Measurements from ENCODE around the gene PLCE1. TPM values are rescaled to one million over a fixed set of nuclear protein-coding genes. Genes with fewer than 3 reads are reported as not detected.

The PLCE1 gene
- total RNA-seq, 2 donors from 2014 or later = 3.9 to 5.3 TPM

DNA sequence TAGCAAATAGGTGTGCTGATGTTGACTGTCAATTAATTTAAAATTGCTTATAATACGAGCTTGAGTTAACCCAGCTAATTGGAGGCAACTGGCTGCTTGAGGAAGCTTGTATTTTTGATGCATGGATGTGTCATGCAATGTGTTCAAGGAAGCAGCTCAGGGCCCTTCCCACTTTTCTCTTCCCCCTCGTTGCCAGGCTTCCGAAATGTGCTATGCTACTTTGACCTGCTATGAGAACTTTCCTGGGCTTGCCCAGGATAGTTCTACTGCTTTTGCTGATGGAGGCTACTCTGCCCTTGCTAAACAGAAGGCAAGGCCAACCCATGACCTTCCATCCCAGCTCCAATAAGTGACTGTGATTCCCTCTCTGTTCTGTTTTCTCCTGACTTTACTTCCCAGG lies 24.4 kb downstream of the PLCE1 start:
- WGBS, 2 donors = 78 to 79% methylated on average over 3 of the region's 3 CpGs
- ATAC-seq = no peak
- TF ChIP-seq, protein P1, sequence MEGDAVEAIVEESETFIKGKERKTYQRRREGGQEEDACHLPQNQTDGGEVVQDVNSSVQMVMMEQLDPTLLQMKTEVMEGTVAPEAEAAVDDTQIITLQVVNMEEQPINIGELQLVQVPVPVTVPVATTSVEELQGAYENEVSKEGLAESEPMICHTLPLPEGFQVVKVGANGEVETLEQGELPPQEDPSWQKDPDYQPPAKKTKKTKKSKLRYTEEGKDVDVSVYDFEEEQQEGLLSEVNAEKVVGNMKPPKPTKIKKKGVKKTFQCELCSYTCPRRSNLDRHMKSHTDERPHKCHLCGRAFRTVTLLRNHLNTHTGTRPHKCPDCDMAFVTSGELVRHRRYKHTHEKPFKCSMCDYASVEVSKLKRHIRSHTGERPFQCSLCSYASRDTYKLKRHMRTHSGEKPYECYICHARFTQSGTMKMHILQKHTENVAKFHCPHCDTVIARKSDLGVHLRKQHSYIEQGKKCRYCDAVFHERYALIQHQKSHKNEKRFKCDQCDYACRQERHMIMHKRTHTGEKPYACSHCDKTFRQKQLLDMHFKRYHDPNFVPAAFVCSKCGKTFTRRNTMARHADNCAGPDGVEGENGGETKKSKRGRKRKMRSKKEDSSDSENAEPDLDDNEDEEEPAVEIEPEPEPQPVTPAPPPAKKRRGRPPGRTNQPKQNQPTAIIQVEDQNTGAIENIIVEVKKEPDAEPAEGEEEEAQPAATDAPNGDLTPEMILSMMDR (IDR thresholded peaks at IDR 0.05) = no peak
- TF ChIP-seq POLR2A (IDR thresholded peaks at IDR 0.05) = no peak
- DNase-seq = no peak
- Histone ChIP-seq H3K36me3 (replicated peaks in 1 of 2; ENCODE audit: insufficient read depth in 1 of 2, low read depth in 2 of 2) (no peaks in the 10 kb centered on the region), H3K27ac (no peak overlapping the region), H3K27me3 (no peaks in the 10 kb centered on the region), H3K4me1 (no peaks in the 10 kb centered on the region), H3K9me3 (no peaks in the 10 kb centered on the region), H3K4me3 (no peak overlapping the region)
- intact Hi-C loops (cut with DNase I) = no loop called here

GRCh38 chr10:94023906-94024305 lies 30.2 kb downstream of the PLCE1 start:
- Histone ChIP-seq H3K27me3 (no peaks in the 10 kb centered on the region), H3K4me3 (no peak overlapping the region), H3K4me1 (no peaks in the 10 kb centered on the region), H3K36me3 (replicated peaks in 1 of 2; ENCODE audit: insufficient read depth in 1 of 2, low read depth in 2 of 2) (no peaks in the 10 kb centered on the region), H3K9me3 (no peaks in the 10 kb centered on the region), H3K27ac (no peak overlapping the region)
- intact Hi-C loops (cut with DNase I) = no loop called here
- DNase-seq = no peak
- ATAC-seq = no peak
- WGBS, 2 donors = 52 to 61% methylated on average over 3 of the region's 3 CpGs
- TF ChIP-seq, protein P1 (IDR thresholded peaks at IDR 0.05) = no peak
- no peak for TF ChIP-seq POLR2A (IDR thresholded peaks at IDR 0.05)

DNA sequence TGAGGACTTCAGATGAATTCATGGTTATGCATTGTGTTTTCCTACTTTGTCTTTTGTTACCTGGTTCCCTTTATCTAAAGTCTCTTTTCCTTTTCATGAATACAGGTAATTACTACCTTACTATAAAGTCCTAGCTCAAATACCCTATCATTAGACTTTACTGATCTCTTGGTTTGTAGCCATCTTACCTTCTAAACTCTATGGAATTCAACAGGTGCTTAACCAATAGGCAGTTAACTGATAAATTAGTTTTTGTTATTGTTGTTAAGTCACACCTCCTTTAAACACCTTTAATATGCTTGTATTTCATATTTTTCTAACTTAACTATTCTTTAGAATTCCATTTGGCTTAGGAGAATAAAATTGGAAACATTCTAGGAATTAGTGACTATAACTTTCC lies 30.7 kb downstream of the PLCE1 start:
- H3K27me3 ChIP-seq = no peaks in the 10 kb centered on the region
- intact Hi-C loops (cut with DNase I) = no loop called here
- no peak for TF ChIP-seq POLR2A (IDR thresholded peaks at IDR 0.05)
- TF ChIP-seq, protein P1 (IDR thresholded peaks at IDR 0.05) = no peak
- H3K4me1 ChIP-seq = no peaks in the 10 kb centered on the region
- no peaks in the 10 kb centered on the region for H3K36me3 ChIP-seq (replicated peaks in 1 of 2; ENCODE audit: insufficient read depth in 1 of 2, low read depth in 2 of 2)
- H3K9me3 ChIP-seq = peaks cover 0 to 2% (median 0%) of the 10 kb centered on the region in 3 donors
- H3K4me3 ChIP-seq = no peak overlapping the region
- H3K27ac ChIP-seq = no peak overlapping the region
- DNase-seq = no peak
- ATAC-seq = no peak

GRCh38 chr10:94025806-94026205 lies 32.1 kb downstream of the PLCE1 start:
- Histone ChIP-seq H3K36me3 (replicated peaks in 1 of 2; ENCODE audit: insufficient read depth in 1 of 2, low read depth in 2 of 2) (no peaks in the 10 kb centered on the region), H3K27me3 (no peaks in the 10 kb centered on the region), H3K4me3 (no peak overlapping the region), H3K4me1 (no peaks in the 10 kb centered on the region), H3K9me3 (peaks cover 0 to 8% (median 0%) of the 10 kb centered on the region in 3 donors), H3K27ac (no peak overlapping the region)
- intact Hi-C loops (cut with DNase I) = no loop called here
- ATAC-seq (no peak), DNase-seq (no peak)
- 87 to 89% methylated on average over 1 of the region's 1 CpG for WGBS, 2 donors
- TF ChIP-seq POLR2A (IDR thresholded peaks at IDR 0.05) = no peak
- TF ChIP-seq, protein P1 (IDR thresholded peaks at IDR 0.05) = no peak

- intact Hi-C loops (cut with DNase I) = no loop called here
Measured at GRCh38 chr10:94027197-94027596, 33.5 kb downstream of the PLCE1 start.

More at GRCh38 chr10:94027197-94027596, 33.5 kb downstream of the PLCE1 start:
- no peak for ATAC-seq
- Histone ChIP-seq H3K27me3 (no peaks in the 10 kb centered on the region), H3K27ac (no peak overlapping the region), H3K4me3 (no peak overlapping the region), H3K4me1 (no peaks in the 10 kb centered on the region), H3K36me3 (replicated peaks in 1 of 2; ENCODE audit: insufficient read depth in 1 of 2, low read depth in 2 of 2) (no peaks in the 10 kb centered on the region), H3K9me3 (peaks cover 0 to 8% (median 0%) of the 10 kb centered on the region in 3 donors)
- WGBS, 2 donors = 93 to 97% methylated on average over 2 of the region's 2 CpGs
- DNase-seq = no peak
- no peak for TF ChIP-seq POLR2A (IDR thresholded peaks at IDR 0.05)
- TF ChIP-seq, protein P1 (IDR thresholded peaks at IDR 0.05) = no peak
